Stimulated activated CD4-positive, alpha-beta T cell treated with anti-CD3 and anti-CD28 coated beads, Interleukin-4, amount 100 ng/mL, for 4 hours (primary cell): Measurements from ENCODE around the gene SCN4B.
A peak's percentile ranks its signal among the peaks of the same experiment; 100 is the strongest.

ENCODE experiments used
- DNase-seq, 2 experiments: peaks; one replicate each; pipeline ENCODE4 v3.0.0-alpha.2; 2020

The SCN4B gene

DNA sequence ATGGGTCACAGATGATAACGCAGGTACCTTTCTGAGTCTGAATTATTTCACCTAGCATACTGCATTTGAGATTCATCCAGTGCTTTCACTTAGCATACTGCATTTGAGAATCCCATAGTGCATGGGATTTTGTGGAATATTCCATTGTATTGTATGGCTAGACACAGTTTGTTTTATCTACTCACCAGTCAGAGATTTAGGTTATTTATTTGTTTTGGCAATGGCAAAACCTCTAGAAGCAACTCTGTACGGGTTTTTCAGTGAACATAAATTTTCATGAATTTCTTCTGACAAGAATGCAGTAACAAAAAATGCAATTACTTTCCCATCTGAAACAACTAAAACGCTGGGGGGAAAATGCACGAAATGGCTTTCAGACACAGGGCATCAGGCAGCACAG lies 24.3 kb downstream of the SCN4B start:
- no peak for DNase-seq

DNA sequence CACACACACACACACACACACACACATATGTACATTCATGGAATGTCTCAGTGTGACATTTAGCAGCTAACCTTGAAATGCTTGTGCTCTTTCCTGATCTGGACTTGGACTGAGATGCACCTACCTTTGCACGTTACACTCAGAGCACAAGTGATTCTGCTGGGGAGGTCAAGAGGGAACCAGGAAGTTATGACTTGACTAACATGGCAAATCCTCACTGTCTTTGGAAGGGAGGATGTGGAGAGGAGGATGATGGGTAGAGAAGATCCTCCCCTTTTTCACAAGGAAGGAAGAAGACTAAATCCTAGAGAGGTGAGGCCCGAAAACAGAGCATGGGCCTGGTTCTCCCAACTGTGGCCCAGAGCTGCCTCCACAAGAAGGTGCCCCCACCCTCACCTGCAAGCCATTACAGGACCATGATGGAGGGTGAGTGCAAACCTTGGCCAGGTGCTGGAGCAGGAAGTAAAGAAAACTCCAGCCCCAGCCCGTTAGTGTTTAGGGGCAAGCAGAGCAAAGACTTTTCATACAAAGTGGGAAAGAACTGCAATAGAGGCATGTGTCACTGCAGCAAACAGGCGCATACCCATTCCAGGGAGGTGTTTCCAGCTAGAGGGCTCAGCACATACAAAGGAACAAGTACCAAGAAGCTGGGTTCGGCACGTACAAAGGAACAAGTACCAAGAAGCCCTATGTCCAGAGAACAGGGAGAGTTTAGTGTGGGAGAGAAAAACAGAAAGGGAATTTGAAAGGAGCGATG lies 26.4 kb downstream of the SCN4B start:
- DNase-seq = no peak

DNA sequence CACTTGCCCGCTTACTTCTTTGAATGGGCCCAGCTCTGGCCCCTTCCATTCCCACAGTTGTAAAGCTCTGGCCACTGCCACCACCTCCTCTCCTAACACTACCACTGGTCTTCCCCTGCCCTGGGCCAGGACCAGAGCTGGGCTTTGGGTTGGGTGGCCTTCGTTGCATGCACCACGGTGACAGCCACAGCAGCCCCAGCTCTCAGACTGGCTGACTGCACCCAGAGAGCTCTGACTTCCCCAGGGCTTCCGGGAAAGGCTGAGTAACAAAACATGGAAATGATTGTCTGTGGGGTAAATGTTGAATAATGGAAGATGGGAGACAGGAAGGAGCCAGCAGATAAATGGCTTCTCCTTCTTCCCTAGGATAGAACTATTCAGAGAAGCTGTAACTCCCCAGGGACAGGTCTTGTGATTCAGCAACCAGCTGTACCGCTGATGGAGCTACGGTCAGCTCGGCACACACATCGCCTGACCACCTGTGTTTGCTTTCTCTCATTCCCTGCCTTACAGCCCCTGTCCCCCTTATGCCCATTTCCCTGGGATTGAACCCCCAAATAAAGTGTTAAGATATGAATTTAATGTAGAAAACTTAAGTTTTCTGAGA lies 27.6 kb downstream of the SCN4B start:
- no peak for DNase-seq

DNA sequence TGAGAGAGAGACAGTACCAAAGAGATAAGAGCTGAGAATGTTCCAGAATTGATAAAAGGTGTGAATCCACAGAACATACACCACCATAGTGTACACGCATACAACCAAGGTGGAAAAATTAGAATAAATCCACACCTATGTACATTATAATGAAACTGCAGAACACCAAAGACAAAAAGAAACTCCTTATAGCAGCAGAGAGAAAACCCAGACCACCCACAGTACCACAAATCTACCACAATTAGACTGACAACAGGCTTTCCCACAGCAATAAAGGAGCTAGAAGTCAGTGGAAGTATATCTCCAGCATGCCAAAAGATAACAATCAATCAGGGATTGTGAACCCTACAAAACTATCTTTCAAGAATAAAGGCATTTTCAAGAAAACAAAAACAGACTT lies 31.8 kb downstream of the SCN4B start:
- DNase-seq = no peak

DNA sequence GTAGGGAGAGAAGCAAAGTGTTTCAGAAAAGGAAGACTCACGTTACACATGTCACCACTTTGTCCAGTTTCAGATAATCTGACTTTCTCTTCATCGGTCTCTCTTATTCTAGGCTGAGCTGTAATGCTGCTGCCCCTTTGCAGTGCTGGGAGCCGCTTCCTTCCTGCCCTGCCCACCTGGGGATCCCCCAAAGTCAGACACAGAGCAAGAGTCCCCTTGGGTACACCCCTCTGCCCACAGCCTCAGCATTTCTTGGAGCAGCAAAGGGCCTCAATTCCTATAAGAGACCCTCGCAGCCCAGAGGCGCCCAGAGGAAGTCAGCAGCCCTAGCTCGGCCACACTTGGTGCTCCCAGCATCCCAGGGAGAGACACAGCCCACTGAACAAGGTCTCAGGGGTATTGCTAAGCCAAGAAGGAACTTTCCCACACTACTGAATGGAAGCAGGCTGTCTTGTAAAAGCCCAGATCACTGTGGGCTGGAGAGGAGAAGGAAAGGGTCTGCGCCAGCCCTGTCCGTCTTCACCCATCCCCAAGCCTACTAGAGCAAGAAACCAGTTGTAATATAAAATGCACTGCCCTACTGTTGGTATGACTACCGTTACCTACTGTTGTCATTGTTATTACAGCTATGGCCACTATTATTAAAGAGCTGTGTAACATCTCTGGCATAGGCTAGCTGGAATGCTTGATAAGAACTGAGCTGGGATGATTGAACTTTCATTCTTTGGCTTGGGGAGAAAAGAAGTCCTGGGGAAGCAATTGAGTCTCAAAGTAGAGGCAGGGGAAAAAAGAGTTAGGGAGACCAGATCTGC lies 34.6 kb downstream of the SCN4B start:
- DNase-seq = no peak

DNA sequence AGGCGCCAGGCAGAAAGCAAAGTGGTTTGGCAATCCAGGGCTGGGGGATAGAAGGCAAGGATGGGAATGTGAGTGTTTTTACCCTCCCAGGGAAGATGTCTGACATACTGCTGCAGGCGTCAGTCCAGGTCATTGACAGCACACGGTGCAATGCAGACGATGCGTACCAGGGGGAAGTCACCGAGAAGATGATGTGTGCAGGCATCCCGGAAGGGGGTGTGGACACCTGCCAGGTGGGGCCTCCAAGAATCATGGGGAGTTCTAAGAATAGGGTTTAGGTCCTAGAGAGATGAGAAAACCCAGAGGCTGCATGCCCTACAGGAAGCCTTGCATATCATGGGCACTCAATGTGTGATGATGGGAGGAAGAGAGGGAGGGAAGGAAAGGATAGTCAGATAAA lies 37.6 kb downstream of the SCN4B start:
- no peak for DNase-seq

DNA sequence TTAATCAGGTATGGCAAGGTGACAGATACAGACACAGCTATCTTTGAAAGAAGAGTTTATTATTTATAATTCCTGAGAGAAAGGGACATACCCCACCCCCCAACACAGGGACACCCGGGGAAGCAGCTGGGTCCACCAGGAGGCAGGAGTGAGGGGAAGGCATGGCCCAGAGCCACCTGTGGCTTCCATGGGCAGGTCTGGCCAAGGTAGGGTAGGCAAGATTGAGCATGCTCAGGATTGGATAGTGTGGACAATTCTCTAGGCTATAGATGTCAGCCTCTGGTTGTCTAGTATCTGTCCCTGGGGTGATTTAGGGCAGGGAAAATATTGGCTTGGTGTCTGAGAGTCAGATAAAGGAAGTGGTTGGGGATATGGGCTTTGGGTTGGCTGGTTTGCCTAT lies 38.4 kb downstream of the SCN4B start:
- DNase-seq = no peak

DNA sequence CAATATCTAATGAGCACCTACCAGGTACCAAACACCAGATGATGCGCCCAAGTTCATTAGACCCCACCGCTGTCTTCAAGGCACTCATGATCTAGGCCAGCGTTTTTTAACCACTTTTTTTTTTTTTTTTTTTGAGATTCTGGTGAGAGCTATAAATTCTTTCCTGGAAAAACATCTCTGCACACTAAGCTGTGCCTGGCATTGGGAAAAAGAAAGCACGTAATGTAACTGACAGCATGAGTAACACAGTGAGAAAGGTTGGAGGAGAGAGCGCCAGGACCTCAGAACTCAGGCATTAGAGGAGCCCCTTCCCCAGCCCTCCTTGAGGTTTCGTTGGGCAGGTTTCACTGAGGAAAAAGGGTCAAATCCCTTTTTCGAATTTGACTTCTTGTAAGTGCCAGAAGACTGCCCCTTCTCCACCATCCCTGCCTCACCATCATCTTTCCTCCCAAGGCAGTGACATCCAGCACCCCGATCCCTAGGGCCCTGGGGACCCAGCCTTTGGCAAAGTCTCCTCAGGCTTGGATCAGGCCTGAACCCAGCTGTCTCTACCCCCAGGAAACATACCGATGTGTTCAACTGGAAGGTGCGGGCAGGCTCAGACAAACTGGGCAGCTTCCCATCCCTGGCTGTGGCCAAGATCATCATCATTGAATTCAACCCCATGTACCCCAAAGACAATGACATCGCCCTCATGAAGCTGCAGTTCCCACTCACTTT lies 39.8 kb downstream of the SCN4B start:
- DNase-seq = no peak

DNA sequence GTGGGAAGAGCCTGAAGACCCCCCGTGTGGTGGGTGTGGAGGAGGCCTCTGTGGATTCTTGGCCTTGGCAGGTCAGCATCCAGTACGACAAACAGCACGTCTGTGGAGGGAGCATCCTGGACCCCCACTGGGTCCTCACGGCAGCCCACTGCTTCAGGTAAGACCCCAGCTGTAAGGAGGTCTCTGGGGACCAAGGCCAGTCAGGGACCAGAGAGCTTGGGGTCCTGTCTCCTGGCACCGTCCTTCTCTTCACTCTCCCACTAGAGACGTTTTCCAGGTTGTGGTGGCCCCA lies 40.9 kb downstream of the SCN4B start:
- DNase-seq = no peak

DNA sequence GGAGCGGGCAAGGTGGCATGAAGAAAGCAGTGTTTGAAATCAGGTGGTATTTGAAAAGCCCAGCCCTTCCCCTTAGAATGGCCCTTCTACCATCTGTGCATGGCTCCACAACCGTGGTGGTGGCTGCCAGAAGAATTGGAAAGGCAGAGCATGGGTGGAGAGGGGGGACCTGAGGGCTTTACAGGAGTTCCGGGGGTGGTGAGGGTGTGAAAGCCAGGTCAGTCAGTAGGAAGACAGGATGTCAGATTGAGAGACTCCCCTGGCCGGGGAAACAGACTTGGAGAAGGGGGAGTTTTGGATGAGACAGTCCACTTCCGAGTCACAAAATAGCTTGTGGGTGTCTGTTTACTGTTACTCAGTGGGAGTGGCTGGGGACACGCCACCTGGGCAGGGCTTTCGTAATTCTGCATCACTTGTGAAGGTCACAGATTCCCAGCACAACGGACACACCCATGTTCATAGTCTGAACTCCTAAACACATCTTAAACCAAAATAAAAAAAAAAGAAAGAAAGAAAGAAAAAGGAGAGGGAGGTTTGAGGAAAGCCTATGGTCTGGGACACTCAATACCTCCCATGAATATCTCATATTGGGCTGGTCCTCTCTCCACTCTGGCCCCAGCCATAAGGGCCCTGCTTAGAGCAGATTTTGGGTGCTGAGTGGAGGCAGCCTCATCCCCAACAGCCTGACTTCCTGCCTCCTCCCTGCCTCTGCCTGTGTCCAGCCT lies 41.4 kb downstream of the SCN4B start:
- no peak for DNase-seq

DNA sequence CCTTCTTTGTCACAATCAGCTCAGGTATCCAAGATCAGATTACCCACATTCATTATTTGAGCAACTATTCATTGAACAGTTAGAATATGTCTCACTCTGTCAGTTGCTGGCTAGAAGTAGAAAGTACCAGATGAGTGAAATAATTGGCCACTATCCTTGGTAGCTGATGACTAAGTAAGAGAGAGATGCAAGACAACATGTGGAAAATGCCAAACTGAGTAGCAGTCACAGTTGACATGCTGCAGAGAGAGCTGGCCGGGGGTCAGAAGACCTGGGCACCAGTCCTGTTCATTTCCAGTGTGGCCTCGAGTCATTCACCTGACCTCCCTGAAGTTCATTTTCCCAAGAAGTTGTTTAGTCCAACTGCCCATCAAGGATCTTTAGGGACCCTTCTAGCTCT lies 43.4 kb downstream of the SCN4B start:
- no peak for DNase-seq

DNA sequence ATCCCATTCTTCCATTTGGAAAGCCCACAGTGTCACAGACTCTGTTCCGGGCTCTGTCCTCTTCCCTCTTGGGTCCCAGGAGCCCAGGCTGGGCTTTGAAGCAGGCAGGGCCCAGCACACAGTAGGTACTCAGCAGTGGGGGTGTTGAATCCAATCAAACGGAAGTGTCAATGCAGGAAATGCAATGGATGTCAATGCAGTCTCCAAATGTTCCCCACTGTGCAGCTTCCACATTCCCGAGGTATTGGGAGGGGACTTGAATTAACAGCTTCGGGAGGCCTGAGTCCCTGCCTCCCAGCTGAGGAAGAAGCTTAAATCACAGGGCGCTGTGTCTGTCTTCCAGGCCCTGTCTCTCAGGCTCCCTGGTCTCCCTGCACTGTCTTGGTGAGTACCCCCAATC lies 44.1 kb downstream of the SCN4B start:
- no peak for DNase-seq

DNA sequence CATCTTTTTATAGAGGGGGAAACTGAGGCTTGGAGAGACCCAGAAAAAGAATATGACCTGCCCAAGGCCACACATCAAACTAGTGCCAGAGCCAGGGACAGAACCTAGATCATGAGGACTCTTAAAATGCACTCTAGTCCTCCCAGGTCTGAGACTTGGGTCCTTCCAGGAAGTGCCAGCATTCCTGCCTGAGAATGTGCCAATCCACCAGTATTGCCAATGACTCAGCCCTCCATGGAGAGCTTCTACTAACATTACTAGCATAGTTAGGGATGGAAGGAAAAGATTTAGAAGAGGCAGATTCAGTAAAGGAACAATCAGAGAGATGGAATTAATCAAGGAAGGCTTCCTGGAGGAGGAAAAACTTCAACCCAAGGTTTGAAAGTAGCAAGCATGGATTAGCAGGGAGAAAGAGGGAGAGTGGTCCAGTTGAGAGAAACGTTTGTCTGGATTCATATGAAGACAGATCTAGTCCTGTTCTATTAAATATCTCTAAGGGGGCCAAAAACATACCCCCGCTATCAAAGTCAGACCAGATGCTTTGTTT lies 45.8 kb downstream of the SCN4B start:
- DNase-seq = no peak

DNA sequence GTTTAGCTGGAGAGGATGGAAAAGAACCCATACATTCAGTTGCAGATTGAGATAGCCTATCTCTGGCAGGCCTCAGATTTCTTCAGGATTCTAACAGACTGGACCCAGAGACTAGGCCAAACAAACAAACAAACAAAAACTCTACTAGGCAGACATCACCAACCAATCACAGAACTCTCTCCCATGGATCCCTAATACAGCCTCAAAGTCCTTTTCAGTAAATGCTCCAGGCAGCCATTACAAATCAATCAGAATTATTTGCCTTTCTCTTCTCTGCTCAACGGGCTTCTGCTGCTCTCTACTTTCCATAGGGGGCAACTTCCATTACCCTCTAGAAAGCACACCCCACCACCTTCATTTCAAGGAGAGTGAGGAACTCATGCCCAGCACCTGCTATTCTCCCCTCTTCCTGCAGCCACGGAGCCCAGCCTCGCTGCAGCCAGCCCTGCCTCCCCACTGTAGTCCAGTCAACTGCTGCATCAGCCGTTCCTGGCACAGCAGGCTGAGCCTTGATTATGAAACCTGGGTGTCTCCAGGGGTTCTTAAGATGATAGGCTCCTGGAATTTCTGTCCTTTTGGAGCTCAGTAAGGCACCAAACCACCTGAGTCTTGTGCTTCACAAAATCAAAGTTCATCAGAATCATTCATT lies 46.8 kb downstream of the SCN4B start:
- DNase-seq = no peak

DNA sequence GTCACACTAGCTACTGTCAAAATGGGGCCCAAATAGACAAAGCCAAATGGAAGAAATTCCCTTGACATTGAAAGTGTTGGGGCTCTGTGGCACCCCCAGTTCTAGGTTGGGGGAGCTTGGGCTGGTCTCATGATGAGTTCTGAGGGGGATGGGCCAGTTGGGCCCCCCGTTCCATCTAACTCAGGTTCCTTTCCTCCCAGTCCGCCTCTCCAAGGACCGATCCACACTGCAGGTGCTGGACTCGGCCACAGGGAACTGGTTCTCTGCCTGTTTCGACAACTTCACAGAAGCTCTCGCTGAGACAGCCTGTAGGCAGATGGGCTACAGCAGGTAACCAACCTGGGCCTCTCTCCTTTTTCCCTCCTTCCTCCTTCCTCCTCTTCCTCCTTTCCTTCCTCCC lies 48.1 kb downstream of the SCN4B start:
- DNase-seq = no peak

DNA sequence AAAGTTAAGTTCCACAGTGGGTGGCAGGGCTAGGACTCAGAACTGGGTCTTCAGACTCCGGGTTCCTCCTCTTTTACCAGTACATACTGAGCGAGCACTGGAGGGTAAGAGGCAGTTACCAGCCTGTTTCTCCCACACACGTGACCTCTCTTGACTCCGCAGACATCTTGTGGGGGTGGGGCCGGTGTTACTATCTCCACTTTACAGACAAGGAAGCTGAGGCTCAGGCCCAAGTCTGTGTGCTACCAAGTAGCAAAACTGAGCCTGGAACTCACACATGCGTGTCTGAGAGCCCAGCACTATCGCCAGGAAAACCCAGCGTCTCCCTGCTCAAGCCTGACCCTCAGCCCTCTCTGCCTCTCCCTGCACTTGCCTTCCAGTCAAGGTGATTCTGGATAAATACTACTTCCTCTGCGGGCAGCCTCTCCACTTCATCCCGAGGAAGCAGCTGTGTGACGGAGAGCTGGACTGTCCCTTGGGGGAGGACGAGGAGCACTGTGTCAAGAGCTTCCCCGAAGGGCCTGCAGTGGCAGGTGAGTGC lies 49.8 kb downstream of the SCN4B start:
- DNase-seq = no peak

DNA sequence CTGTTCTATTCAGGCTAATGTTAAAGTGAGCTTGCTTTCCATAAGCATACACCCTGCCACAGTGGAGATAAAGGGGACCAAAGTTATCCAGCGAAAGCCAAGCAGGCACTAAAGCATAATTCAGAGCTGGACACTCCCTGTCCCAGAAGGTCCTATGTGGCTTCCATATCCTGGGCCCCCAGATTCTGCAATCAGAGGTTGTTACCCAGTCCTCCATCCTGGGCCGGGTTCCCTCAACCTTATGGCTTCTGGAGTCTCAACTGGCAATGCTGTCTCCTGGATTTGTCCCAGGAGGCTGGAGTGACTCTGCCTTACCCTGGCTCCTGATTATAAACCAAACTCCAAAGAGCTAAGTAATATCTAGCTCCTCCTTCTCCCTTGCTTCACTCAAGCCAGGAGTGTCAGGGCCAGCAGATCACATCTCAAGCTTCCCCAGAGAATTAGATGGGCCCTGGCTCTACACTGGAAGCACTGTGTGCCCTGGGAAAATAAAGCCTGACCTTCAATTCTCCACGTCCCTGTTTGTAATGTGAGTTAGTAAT lies 51.9 kb downstream of the SCN4B start:
- no peak for DNase-seq

DNA sequence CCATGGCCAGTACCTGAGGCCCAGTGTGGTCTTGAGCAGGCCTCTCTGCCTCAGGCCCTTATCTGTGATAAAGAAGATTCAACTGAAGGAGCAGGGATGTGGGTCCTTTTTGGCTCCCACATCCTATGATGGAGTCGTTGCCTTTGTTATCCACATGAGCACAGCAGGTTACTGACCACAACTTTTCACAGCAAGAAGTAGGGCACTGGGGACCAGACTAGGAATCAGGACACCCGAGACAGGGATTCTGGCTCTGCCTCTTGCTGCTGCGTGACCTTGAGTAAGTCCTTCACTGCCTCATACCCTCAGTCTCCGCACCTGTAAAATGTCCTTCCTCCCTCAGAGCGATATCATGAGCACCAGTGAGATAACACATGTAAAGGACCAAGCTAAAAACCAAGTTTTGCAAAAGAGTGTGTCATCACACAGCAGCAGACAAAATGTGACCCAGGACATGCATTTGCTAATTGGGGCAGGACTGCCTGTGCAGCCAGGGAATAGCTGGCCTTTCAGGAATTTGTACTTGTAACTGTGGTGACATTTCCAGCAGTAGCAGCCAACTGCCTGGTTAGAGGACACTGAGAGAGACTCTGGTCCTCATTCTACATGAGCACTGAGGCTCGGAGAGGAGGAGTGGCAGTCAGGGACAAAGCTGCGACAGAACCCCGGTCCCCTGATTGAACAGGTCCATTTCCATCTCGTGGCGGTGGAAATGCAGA lies 52.6 kb downstream of the SCN4B start:
- no peak for DNase-seq

DNA sequence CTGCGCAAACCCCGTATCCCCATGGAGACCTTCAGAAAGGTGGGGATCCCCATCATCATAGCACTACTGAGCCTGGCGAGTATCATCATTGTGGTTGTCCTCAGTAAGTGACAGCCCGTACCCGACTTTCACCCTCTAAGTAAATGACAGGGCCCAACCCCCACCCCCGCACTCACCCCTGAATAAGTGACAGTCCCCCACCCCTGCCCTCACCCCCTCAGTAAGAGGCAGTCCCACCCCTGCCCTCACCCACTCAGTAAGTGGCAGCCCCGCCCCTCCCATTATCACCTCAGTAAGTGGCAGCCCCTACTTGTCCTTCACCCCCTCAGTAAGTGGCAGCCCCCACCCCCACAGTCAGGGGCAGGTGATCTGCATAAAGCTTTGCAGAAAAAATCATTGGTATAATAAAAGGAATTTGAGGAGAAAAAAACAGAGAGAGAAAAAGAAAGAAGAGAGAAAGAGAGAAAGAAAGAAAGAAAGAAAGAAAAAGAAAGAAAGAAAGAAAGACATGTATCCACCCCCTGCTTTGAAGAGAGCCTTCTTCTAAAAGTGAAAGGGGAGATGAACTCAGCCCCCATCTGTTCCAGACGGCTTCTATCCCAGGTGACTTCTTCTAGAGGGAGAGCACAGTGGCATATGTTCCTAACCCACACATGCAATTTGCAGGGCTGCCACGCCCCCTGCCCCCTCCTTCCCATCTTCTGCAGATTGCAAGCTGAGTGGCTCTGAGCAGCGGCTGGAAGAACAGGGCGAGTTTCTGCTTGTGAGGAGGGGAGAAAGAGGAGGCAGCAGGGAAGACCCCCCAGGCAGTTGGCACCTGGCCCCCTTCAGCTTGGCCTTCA lies 53.4 kb downstream of the SCN4B start:
- peak in 1 of 2 experiments; percentile 3 for DNase-seq

DNA sequence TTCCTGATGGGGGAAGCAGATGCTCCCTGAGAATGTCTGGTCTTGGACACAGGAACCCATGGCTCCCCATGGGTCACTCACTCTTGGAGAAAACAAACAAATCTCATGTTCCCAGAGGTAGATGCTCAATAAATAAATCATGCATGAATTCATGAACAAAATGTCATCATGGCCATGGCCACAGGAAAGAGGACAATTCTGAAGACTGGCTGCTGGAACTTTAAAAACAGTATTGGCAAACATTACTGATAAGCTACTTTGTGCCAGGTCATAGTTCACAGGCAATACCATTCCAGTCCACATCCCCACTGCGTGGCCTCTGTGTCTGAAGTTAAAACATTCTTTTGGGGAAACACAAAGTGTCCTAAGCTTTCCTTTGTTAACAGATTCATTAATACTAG lies 56.7 kb downstream of the SCN4B start:
- DNase-seq = no peak
